ENCODE results near the gene MCRIP1. TPM values are rescaled to one million over a fixed set of nuclear protein-coding genes. Genes with fewer than 3 reads are reported as not detected.
A peak's percentile ranks its signal among the peaks of the same experiment; 100 is the strongest.

The MCRIP1 gene
- total and polyA plus RNA-seq, 2 of the 13 experiments (the other 11 are each of a cell fraction or from before 2014, with no cell fraction given) = 79.7 to 84.9 TPM

DNA sequence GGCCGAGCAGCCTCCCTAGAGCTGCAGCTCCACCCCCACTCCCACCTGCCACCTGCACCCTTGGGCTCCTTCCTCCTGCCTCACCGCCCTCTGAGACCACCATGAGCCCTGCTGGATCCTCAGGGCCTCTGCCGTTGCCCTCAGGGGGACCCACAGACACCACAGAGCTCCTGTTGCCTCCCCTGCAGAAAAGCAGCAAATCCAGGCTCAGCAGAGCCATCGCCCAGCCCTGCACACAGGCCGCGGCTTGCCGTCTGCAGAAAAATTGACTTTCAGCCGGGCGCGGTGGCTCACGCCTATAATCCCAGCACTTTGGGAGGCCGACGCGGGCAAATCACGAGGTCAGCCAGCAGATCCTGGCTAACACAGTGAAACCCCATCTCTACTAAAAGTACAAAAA, 8.8 kb upstream of the MCRIP1 start:
- no peaks in the 10 kb centered on the region for H3K79me2 ChIP-seq (ENCODE audit: insufficient read depth, low read length)
- in situ Hi-C loops (cut with HindIII; ENCODE audit: extremely low pct_ligation_motif_present, low pct_unique_long_range_greater_than_20kb) (no loop called here), intact Hi-C loops (cut with micrococcal nuclease; ENCODE audit: unreplicated experiment) (no loop called here)
- 89% methylated on average over 14 of the region's 15 CpGs for WGBS (ENCODE audit: low lambda C conversion rate)
- no peaks in the 10 kb centered on the region for H3K27me3 ChIP-seq (ENCODE audit: control insufficient read depth in 1 of 2, insufficient read depth in 2 of 2, low read length in 2 of 2)
- no peak overlapping the region for H3K27ac ChIP-seq (ENCODE audit: extremely low read length, insufficient read depth, low read length)
- no TSS peak for BruUV-seq (replicated peaks)
- no peak for FAIRE-seq
- no peak overlapping the region for H3K4me2 ChIP-seq (ENCODE audit: low read depth, low read length)
- peak; percentile 0 for ATAC-seq
- peak in 1 of 2 experiments; percentile 25; a peak in 1 of 4 replicates for TF ChIP-seq POLR2A (IDR thresholded peaks at IDR 0.05; ENCODE audit: insufficient read depth in 1 of 2, low read depth in 2 of 2, low read length in 2 of 2)
- no peak for TF ChIP-seq HMG20B (CRISPR knock-in tag; conservative IDR thresholded peaks at IDR 0.05)
- TF ChIP-seq ZNF768 (CRISPR knock-in tag; IDR thresholded peaks at IDR 0.05) = peak; percentile 21; the same call in 1 of the 2 replicates
- TF ChIP-seq RBFOX2 (IDR thresholded peaks at IDR 0.05; ENCODE audit: low read depth, low read length) = 0 out of 2 replicates have a peak, but pooled peaks have one; percentile 8
- no peak for TF ChIP-seq ELF3 (CRISPR knock-in tag; IDR thresholded peaks at IDR 0.05)
- 0 out of 2 replicates have a peak, but pooled peaks have one; percentile 5 for TF ChIP-seq ZNF607 (CRISPR knock-in tag; IDR thresholded peaks at IDR 0.05; ENCODE audit: borderline replicate concordance)
- TF ChIP-seq AKAP8 (CRISPR knock-in tag; IDR thresholded peaks at IDR 0.05) = 0 out of 2 replicates have a peak, but pooled peaks have one; percentile 4
- TF ChIP-seq, protein P1, sequence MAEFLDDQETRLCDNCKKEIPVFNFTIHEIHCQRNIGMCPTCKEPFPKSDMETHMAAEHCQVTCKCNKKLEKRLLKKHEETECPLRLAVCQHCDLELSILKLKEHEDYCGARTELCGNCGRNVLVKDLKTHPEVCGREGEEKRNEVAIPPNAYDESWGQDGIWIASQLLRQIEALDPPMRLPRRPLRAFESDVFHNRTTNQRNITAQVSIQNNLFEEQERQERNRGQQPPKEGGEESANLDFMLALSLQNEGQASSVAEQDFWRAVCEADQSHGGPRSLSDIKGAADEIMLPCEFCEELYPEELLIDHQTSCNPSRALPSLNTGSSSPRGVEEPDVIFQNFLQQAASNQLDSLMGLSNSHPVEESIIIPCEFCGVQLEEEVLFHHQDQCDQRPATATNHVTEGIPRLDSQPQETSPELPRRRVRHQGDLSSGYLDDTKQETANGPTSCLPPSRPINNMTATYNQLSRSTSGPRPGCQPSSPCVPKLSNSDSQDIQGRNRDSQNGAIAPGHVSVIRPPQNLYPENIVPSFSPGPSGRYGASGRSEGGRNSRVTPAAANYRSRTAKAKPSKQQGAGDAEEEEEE (CRISPR knock-in tag; IDR thresholded peaks at IDR 0.05; ENCODE audit: borderline replicate concordance) = no peak
- TF ChIP-seq, protein P2, sequence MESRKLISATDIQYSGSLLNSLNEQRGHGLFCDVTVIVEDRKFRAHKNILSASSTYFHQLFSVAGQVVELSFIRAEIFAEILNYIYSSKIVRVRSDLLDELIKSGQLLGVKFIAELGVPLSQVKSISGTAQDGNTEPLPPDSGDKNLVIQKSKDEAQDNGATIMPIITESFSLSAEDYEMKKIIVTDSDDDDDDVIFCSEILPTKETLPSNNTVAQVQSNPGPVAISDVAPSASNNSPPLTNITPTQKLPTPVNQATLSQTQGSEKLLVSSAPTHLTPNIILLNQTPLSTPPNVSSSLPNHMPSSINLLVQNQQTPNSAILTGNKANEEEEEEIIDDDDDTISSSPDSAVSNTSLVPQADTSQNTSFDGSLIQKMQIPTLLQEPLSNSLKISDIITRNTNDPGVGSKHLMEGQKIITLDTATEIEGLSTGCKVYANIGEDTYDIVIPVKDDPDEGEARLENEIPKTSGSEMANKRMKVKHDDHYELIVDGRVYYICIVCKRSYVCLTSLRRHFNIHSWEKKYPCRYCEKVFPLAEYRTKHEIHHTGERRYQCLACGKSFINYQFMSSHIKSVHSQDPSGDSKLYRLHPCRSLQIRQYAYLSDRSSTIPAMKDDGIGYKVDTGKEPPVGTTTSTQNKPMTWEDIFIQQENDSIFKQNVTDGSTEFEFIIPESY (CRISPR knock-in tag; IDR thresholded peaks at IDR 0.05) = peak; percentile 22; the same call in 1 of the 2 replicates
- peak; percentile 29; the same call in 1 of the 2 replicates for TF ChIP-seq POLR2G (IDR thresholded peaks at IDR 0.05; ENCODE audit: low read depth, low read length)
- peak; percentile 11 for TF ChIP-seq AGO2 (optimal IDR thresholded peaks at IDR 0.05; ENCODE audit: low read depth, low read length)
- TF ChIP-seq KDM2A (CRISPR knock-in tag; IDR thresholded peaks at IDR 0.05; ENCODE audit: borderline replicate concordance, low read depth) = peak; percentile 10
- TF ChIP-seq ZNF839 (CRISPR knock-in tag; IDR thresholded peaks at IDR 0.05; ENCODE audit: borderline replicate concordance) = 0 out of 2 replicates have a peak, but pooled peaks have one; percentile 53
- peak; percentile 69 for TF ChIP-seq RBM22 (optimal IDR thresholded peaks at IDR 0.05; ENCODE audit: low read length)
- no peak overlapping the region for H3K9ac ChIP-seq (ENCODE audit: insufficient read depth, low read depth, low read length)
- no peak overlapping the region; a peak in 1 of 6 replicates for H3K4me3 ChIP-seq (replicated peaks in 1 of 3; ENCODE audit: insufficient read depth in 1 of 3, low read depth in 2 of 3, low read length in 3 of 3)
- peaks cover 6% of the 10 kb centered on the region; the same call in 1 of the 2 replicates for H4K20me1 ChIP-seq (ENCODE audit: insufficient read depth, low read length)
- H3K9me3 ChIP-seq (ENCODE audit: low read length) = no peaks in the 10 kb centered on the region
- POLR2A ChIA-PET = interaction anchor here (1.0 to 8.9 kb wide), 9 partner anchors 8 to 115 kb away, joined by 3 to 40 read pairs (median 6); partner anchors contain the start of genes MCRIP1 and P4HB
- no peak for DNase-seq (ENCODE audit: low spot score)
- CTCF ChIA-PET (ENCODE audit: low intra/inter-chr PET ratio, low total read pairs) = no interaction called here
- peaks cover 32 to 43% of the 10 kb centered on the region in 2 experiments for H3K36me3 ChIP-seq (replicated peaks in 1 of 2; ENCODE audit: control insufficient read depth in 1 of 2, insufficient read depth in 2 of 2, low read length in 2 of 2)
- no peak overlapping the region for H2AFZ ChIP-seq (ENCODE audit: low read length)
- H3K4me1 ChIP-seq (ENCODE audit: insufficient read depth, low read length) = peaks cover 35% of the 10 kb centered on the region
